SH-SY5Y (cell line): Measurements from ENCODE around the gene PRR7.

Source experiments
- GATA2 ChIP-seq: IDR thresholded peaks from 2 replicates; pipeline ENCODE4 v1.6.1; 2011; ENCODE audit warnings: mild to moderate bottlenecking, low read depth, low read length
- GATA3 ChIP-seq: IDR thresholded peaks from 2 replicates; pipeline ENCODE4 v1.6.1; 2011; ENCODE audit warnings: low read depth, mild to moderate bottlenecking, low read length, moderate library complexity

PRR7 gene

DNA sequence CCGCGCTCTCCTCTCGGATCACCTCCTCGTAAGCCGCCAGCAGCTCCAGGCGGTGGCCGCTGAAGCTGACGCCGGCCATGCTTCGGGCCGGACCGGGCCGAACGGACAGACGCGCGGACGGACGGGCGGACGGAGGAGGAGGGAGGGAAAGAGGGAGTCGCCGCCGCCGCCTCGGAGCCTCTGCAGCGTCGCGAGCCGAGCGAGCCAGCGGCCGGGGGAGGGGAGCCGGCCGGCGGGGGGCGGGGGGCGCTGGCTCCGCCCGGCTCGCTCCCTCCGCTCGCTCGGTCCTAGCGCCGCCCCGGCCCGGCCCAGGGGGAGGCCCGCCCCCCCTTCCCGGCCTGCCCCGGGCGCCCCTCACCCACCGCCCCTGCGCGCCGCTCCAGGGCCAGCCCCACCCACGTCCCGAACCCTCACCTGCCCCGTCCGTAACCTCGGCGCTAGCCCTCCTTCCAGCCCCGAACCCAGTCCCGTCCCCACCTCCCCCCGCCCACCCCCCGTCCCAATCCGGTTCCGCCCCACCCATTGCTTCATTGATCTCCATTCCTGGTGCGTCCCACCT, 26.9 kb downstream of the PRR7 start, which contains the start of gene DBN1:
Gene DBN1 (minus strand): TSS at position 192 of the 559 bp plus-strand sequence. CDS start 113 bp downstream, at position 79.
- no peak for TF ChIP-seq GATA3
- no peak for TF ChIP-seq GATA2

- TF ChIP-seq GATA3 (no peak), GATA2 (no peak)
Observed at GRCh38 chr5:177474002-177474476, 27.4 kb downstream of the PRR7 start.

DNA sequence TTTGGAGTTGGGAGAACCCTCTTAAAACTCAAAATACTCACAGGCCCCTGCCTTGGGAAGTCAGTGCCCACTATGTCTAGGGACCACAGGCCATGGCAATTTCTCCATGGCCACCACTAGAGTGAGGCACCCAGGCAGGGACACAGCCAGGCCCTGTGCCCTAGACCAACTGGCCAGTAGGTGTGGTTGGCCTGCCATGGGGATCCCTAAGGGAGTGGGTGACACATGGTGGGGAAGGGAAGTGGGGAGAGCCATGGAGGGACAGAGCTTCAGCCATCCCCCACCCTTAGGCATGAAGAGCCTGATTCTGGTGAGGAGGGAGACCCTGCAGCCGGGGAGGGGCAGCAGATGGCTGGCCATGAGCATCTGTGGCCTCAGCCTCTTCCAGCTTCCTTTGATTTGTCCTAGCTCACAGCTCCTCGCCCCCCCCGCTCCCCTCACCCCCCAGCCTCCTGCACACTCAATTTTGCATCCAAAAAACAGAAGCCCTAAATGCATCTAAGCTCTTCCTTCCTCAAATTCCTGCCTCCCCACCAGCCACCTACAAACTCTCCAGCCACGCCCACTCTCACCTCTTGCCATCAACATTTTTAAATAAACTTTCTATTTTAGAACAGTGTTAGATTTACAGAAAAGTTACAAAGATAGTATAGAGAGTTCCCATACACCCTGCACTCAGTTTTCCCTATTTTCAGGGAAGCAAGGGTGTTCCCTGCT, 28.4 kb downstream of the PRR7 start:
- TF ChIP-seq GATA2: no peak
- no peak for TF ChIP-seq GATA3

DNA sequence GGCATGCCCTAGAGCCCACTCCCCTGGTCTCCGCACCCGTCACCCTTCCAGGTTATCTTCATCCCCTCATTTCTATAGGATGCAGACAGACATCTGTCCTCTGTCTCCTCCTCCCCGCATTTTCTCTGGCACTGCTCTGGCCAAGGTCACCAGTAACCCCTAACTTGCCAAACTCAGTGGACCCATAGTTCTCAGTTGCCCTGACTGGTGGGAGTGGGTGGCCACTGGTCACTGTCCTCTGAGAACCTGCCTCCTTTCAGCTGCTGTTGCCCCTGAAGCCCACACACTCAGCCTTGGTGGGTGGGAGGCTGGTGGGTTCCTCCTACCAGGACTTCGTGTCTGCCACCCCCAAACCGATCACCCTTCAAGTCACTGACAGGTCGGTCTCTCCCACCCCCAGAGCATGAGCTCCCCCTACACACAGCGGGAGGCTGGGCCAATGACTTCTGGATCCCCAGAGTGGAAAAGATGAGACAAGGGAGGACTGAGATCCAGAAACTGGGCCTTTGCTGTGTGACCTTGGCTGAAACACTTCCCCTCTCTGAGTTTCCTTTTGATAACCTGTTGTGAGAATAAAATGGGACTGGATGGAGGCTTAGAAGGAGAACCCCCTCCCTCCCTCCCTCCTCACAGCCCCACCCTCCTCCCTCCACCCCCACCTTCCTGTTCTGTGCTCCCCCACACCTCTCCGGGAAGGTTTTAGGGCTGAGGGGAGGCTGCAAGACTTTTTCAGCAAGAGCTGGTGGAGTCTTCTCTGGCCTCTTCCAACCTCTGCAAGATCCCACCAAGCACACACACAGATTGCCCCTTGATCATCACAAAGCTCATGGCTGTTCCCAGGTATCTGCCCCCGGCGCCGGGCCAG, 29.2 kb downstream of the PRR7 start:
- TF ChIP-seq GATA3 (no peak), GATA2 (no peak)

GRCh38 chr5:177476531-177477233, 30.1 kb downstream of the PRR7 start:
- TF ChIP-seq GATA2 (no peak), GATA3 (no peak)

GRCh38 chr5:177477701-177478477, 31.3 kb downstream of the PRR7 start:
- no peak for TF ChIP-seq GATA3
- TF ChIP-seq GATA2: no peak

- TF ChIP-seq GATA2: peak; percentile 65
- TF ChIP-seq GATA3: no peak
Observed at GRCh38 chr5:177478711-177479646, 32.4 kb downstream of the PRR7 start.

DNA sequence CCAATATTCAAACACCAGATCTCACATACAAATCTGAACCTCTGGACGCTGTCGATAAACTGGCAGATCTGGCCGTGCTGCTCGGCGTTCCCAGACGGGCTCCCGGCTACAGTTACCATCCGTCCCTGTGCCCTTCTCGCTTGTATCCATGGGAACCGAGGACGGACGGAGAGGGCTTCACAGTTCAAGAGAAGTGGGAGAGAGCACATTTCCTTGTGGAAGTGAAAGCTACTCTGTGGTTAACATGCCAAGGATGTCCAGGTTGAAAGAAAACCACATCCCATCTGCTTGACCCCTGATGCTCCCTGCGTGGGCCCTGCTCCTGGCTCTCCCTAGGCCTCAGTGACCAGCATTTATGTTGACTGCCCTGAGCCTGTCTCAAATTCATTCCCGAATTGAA, 33.2 kb downstream of the PRR7 start:
- no peak for TF ChIP-seq GATA3
- no peak for TF ChIP-seq GATA2

DNA sequence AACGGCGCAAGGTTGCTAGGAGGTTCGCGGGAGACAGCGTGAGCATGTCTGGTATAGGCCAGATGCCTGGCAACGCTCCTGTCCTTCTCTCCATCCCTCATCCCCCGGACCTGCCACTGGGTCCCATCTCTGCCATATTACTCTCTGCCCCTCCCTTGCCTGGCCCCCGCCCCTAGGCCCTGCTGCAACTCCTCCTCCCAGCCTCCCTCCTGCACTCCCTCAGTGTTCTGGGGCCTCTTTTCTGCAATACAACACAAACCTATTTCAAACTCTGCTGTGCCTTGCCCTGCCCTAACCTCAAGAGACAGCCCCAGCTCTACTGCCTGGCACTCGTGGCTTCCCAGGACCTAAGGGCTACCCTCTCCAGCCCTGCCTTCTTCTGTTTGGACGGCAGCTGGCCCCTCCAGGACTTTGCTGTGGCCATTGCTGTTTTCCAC, 35.8 kb downstream of the PRR7 start:
- TF ChIP-seq GATA3 (no peak), GATA2 (no peak)

- no peak for TF ChIP-seq GATA3
- TF ChIP-seq GATA2: no peak
Observed at GRCh38 chr5:177483042-177483441, 36.4 kb downstream of the PRR7 start.

- TF ChIP-seq GATA3 (no peak), GATA2 (no peak)
Observed at GRCh38 chr5:177483994-177484901, 37.6 kb downstream of the PRR7 start.
